BJ (cell line): Measurements from ENCODE around the gene TSEN15. TPM values are rescaled to one million over a fixed set of nuclear protein-coding genes. Genes with fewer than 3 reads are reported as not detected.

Experiments
- CTCF ChIA-PET: fragments of 350-600 bp; formaldehyde crosslinking; extraction: SDS; loops from one replicate; lab custom pipeline; 2021; ENCODE audit warnings: antibody characterized with exemption, inconsistent platforms; lab: Yijun Ruan, JAX
- POLR2A ChIA-PET: fragments of 300-600 bp; sonication (Branson Sonifier 250); formaldehyde crosslinking; extraction: SDS; loops from one replicate; lab custom pipeline; 2021; ENCODE audit warnings: antibody characterized with exemption; lab: Charles Lee
- DNase-seq: peaks from one replicate; pipeline ENCODE4 v3.0.0-alpha.2; 2011; ENCODE audit warnings: low read depth
- H3K27me3 ChIP-seq: 2 replicates; pipeline ENCODE4 v1.6.0; 2011; ENCODE audit warnings: low read length; ENCODE audit not compliant: control insufficient read depth, insufficient read depth
- H3K36me3 ChIP-seq: 2 replicates; pipeline ENCODE4 v1.5.1; 2011; ENCODE audit warnings: low read length; ENCODE audit not compliant: control insufficient read depth, insufficient read depth
- H3K4me3 ChIP-seq: 2 replicates; pipeline ENCODE4 v1.5.1; 2011; ENCODE audit warnings: low read depth, mild to moderate bottlenecking, control low read depth, low read length
- polyA plus RNA-seq: library from polyadenylated mRNA; depleted of rRNA; stranded (reverse); fragments of >200 nt; gene quantifications from 2 replicates; pipeline ENCODE4 v1.2.3, GENCODE V29; 2011
- TF ChIP-seq, protein P1 (sequence below): IDR thresholded peaks from 2 replicates; pipeline ENCODE4 v1.5.1; 2011; ENCODE audit warnings: low read depth, mild to moderate bottlenecking, control low read depth, inconsistent platforms, low read length, moderate library complexity; ENCODE audit not compliant: insufficient read depth

Gene TSEN15
- polyA plus RNA-seq, 1 experiment, result 39.4 TPM

DNA sequence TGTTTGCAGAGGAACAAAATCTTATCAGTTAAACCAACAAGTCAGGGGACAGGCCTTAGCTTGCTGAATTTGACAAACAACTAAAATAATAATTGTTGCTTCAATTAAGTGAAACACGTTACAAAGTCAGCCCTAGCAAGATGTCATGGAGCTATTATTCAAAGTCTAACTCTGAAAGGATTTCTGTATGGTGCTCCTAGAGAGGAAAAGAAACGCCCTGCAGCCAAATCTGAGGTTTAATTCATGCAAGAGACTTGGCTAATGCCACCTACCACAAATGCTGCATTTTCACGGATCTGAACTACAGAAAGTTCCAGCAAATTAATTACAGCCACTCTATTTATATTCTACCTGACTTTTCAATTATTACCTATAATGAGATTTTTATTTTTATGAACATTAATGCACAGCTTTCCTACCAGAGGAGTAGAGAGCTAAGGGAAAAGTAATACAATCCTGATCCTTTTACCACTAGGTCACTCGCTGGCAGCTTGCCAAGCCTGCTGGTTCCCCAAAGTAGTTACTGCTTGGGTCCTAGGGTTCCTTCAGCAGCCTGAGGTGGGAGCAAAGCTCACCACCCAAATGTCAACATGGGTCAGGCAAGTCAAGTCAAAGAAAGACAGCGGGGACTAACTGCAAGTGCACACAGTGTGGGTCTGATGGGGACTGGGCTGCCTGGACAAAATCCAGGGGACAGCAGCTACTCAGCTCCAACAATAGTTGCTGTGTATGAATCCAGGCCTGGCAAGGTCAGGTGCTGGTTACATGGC, 22.5 kb upstream of the TSEN15 start:
- ChIA-PET CTCF (no interaction called here), POLR2A (no interaction called here)
- H3K4me3 ChIP-seq, result no peak overlapping the region
- H3K36me3 ChIP-seq, result no peaks in the 10 kb centered on the region
- no peak for DNase-seq
- no peaks in the 10 kb centered on the region for H3K27me3 ChIP-seq
- TF ChIP-seq, protein P1, sequence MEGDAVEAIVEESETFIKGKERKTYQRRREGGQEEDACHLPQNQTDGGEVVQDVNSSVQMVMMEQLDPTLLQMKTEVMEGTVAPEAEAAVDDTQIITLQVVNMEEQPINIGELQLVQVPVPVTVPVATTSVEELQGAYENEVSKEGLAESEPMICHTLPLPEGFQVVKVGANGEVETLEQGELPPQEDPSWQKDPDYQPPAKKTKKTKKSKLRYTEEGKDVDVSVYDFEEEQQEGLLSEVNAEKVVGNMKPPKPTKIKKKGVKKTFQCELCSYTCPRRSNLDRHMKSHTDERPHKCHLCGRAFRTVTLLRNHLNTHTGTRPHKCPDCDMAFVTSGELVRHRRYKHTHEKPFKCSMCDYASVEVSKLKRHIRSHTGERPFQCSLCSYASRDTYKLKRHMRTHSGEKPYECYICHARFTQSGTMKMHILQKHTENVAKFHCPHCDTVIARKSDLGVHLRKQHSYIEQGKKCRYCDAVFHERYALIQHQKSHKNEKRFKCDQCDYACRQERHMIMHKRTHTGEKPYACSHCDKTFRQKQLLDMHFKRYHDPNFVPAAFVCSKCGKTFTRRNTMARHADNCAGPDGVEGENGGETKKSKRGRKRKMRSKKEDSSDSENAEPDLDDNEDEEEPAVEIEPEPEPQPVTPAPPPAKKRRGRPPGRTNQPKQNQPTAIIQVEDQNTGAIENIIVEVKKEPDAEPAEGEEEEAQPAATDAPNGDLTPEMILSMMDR, result no peak

DNA sequence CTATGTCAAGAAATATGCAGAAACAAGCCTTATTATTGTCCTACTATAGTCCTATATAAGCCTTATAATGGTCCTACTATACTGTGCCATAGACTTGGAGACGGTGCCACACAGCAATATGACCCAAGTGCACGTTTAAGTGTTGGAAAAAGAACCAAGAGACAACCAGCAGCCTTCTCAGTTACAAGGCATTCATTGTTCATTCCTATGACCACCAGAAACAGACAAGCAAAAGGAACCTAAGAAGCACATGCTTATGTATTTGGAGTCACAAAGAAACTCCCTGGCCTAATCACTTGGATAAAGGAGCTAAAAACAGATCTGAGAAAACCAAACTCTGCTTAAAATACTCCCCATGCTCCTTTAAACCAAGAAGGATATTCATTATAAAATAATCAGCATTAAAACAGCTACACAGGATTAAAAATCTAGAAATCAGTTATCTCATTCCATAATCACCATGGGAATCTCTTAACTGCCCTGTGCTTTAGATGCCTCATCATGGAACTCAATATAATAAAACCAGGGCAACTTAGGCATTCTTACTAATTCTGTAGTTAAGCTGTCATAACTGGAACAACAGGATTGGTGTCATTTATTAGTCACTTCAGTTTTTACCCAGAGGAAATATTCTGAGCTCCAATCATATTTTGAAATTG, 21.0 kb upstream of the TSEN15 start:
- Histone ChIP-seq H3K27me3 (no peaks in the 10 kb centered on the region), H3K4me3 (no peak overlapping the region), H3K36me3 (no peaks in the 10 kb centered on the region)
- TF ChIP-seq, protein P1, result no peak
- ChIA-PET CTCF (no interaction called here), POLR2A (no interaction called here)
- DNase-seq, result no peak

DNA sequence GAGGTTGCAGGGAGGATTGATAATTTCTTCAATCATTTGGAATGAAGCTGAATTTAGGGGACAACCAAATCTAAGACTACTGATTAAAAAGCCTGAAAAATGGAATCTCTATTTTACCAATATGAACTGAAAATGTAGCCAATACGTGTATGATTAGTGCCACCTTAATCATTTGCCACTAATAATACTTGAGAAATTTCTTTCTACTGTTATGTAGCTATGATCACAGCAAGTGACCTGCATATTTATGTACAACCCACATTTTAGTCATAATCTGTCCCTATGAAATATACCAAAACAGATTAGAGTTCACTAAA, 20.5 kb upstream of the TSEN15 start:
- H3K4me3 ChIP-seq, result no peak overlapping the region
- H3K27me3 ChIP-seq, result no peaks in the 10 kb centered on the region
- DNase-seq, result no peak
- no peaks in the 10 kb centered on the region for H3K36me3 ChIP-seq
- CTCF ChIA-PET, result no interaction called here
- POLR2A ChIA-PET, result no interaction called here
- TF ChIP-seq, protein P1, result no peak

DNA sequence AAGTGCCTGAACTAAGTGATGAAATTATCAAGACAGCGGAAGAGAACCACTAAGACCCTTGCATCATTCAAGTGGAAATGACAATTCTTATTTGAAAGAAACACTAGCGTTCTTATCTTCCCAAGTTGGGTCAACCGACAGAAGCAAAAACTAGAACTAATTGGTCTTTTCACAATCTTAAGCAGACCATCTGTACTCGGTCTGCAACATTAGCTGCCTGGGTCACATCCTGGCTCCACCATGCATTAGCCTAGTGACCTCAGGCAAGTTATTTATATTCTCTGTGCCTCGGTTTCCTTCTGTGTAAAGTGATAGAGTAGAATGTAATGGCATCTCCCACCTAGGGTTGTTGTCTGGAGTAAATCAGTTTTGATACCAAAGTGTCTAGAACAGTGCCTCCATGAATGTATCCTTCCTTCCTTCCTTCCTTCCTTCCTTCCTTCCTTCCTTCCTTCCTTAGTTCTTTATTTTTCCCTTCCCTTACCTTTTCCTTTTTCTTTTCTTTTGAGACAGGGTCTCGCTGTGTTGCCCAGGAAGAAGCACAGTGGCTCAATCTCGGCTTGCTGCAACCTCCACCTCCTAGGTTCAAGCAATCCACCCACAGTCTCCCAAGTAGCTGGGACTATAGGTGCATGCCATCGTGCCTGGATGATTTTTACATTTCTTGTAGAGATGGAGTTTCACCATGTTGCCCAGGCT, 20.0 kb upstream of the TSEN15 start:
- no peaks in the 10 kb centered on the region for H3K27me3 ChIP-seq
- TF ChIP-seq, protein P1, result no peak
- POLR2A ChIA-PET, result no interaction called here
- H3K4me3 ChIP-seq, result no peak overlapping the region
- CTCF ChIA-PET, result interaction anchor here (1.1 kb wide), 1 partner anchor 62 kb away, joined by 3 read pairs; no protein-coding TSS in a partner anchor
- DNase-seq, result no peak
- H3K36me3 ChIP-seq, result no peaks in the 10 kb centered on the region

DNA sequence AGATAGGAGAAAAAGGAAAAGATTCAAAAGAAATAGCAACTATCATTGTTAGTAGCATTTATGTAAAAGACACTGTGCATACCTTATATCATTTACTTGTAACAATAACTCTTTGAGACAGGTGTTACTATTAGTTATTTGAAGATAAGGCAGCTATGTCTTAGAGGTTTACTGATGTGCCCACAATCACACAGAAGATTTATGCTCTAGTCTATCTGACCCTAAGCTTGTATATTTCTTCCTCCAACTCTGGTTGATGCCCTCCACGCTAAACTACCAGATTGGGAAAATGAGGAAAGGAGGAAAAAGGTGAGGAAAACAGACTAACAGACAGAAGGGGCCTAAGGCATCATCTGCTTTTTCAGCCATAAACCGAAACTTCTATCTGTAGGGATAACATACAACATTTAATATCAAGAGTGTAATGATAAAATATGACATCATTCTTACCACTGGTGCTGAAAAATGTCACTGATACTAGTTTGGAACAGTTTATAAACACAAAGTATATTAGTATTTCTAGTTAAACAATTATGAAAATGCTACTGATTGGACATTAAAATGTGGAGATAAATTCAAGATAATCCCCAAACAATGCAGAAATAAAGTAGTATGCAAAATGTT, 19.1 kb upstream of the TSEN15 start:
- Histone ChIP-seq H3K27me3 (no peaks in the 10 kb centered on the region), H3K4me3 (no peak overlapping the region), H3K36me3 (no peaks in the 10 kb centered on the region)
- DNase-seq, result no peak
- POLR2A ChIA-PET, result no interaction called here
- TF ChIP-seq, protein P1, result no peak
- CTCF ChIA-PET, result interaction anchor here (1.1 kb wide), 1 partner anchor 62 kb away, joined by 3 read pairs; no protein-coding TSS in a partner anchor
